Astrocyte (in vitro differentiated cells and primary cell): ENCODE data around the gene CYP26C1.

Source experiments
- CTCF ChIP-seq: IDR thresholded peaks from 2 replicates; pipeline ENCODE4 v1.5.1; 2011; ENCODE audit warnings: low read depth, mild to moderate bottlenecking, inconsistent platforms, low read length, moderate library complexity; ENCODE audit not compliant: insufficient read depth
- EZH2 ChIP-seq: IDR thresholded peaks from 2 replicates; pipeline ENCODE4 v1.6.1; 2012; ENCODE audit warnings: mild to moderate bottlenecking, low read length, inconsistent platforms; ENCODE audit not compliant: insufficient read depth

GRCh38 chr10:93115661-93116383 lies 55.2 kb downstream of the CYP26C1 start:
- TF ChIP-seq CTCF, result peak; percentile 24
- no peak for TF ChIP-seq EZH2
